EH (cell line): ENCODE data around the gene ILF3.

Source experiments
- DNase-seq: peaks from one replicate; pipeline ENCODE4 v3.0.0-alpha.2; 2015; ENCODE audit warnings: low read depth

Gene ILF3

DNA sequence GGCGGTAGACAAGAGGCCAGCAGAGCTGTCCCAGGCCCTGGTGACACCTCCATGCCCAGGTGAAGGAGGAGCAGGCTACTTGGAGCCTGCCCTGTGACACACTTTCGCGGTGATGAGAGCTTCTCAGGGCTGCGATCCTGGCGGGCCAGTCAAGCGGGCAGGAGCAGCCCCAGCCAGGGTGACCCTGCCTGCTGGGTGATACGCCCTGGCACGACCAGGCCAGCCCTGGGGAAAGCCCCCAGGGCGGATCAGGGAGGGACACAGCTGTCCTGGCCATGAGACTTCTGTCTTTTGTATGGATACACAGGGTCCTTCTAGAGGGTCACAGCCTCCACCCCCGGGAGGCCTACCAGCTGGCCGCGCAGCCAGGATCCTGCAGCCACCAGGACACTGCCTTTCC, 76.8 kb downstream of the ILF3 start:
- DNase-seq, result no peak

- DNase-seq, result no peak
These were observed 81.6 kb downstream of the ILF3 start for GRCh38 chr19:10735741-10736140.

- DNase-seq, result no peak
These were observed 82.0 kb downstream of the ILF3 start for GRCh38 chr19:10736189-10736588.

- no peak for DNase-seq
These were observed 82.9 kb downstream of the ILF3 start for GRCh38 chr19:10736916-10737551.

DNA sequence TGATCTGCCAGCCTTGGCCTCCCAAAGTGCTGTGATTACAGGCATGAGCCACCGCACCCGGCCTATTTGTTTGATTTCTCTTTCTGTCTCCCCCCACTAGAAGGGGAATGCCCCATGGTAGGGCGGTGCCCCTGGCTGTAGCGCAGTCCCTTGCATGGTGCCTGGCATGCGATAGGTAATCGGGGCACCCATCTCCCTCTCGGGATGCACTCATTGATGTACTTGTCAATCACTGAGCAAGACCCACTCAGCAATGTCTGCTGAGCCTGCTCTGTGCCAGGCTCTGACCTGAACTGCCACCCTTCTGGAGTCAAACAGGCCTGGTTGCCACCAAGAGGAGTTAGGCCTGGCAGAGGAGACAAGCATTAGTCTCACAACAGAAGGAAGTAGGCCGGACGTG, 83.6 kb downstream of the ILF3 start:
- no peak for DNase-seq

DNA sequence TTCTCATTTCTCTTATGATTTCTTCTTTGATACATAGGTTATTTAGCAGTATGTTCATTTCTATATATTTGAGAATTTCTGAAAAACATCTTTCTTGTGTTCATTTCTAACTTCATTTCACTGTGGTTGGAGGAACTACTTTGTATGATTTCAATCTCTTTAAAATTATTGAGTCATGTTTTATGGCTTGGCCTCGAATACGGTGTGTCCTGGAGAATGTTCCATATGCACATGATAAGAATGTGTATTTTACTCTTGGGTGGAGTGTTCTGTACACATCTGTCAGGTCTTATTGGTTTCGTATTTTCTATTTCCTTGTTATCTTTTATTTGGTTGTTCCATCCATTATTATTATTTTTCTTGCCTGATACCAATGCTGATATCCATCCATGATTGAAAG, 86.7 kb downstream of the ILF3 start:
- DNase-seq, result no peak
